ENCODE data around the gene SLC25A21.

SLC25A21 gene

GRCh38 chr14:36757734-36758601 is 414.4 kb downstream of the SLC25A21 start:
- no peak for DNase-seq (ENCODE audit: low read depth)

- DNase-seq (ENCODE audit: low read depth) = no peak
Measured at GRCh38 chr14:36756226-36756625, 416.2 kb downstream of the SLC25A21 start.

GRCh38 chr14:36755756-36756155 is 416.6 kb downstream of the SLC25A21 start:
- DNase-seq (ENCODE audit: low read depth) = no peak

GRCh38 chr14:36751920-36752319 is 420.5 kb downstream of the SLC25A21 start:
- no peak for DNase-seq (ENCODE audit: low read depth)

- no peak for DNase-seq (ENCODE audit: low read depth)
Measured at GRCh38 chr14:36751106-36751505, 421.3 kb downstream of the SLC25A21 start.

- DNase-seq (ENCODE audit: low read depth) = no peak
Measured at GRCh38 chr14:36750244-36750643, 422.2 kb downstream of the SLC25A21 start.

- no peak for DNase-seq (ENCODE audit: low read depth)
Measured at GRCh38 chr14:36748610-36749213, 423.7 kb downstream of the SLC25A21 start.

- DNase-seq (ENCODE audit: low read depth) = no peak
Measured at GRCh38 chr14:36747411-36748184, 424.8 kb downstream of the SLC25A21 start.

- no peak for DNase-seq (ENCODE audit: low read depth)
Measured at GRCh38 chr14:36746872-36747271, 425.5 kb downstream of the SLC25A21 start.

- DNase-seq (ENCODE audit: low read depth) = no peak
Measured at GRCh38 chr14:36741858-36742257, 430.5 kb downstream of the SLC25A21 start.

- DNase-seq (ENCODE audit: low read depth) = no peak
Measured at GRCh38 chr14:36738269-36738668, 434.1 kb downstream of the SLC25A21 start.

GRCh38 chr14:36726128-36726527 is 446.3 kb downstream of the SLC25A21 start:
- no peak for DNase-seq (ENCODE audit: low read depth)

GRCh38 chr14:36724162-36724561 is 448.2 kb downstream of the SLC25A21 start:
- DNase-seq (ENCODE audit: low read depth) = no peak

- DNase-seq (ENCODE audit: low read depth) = no peak
Measured at GRCh38 chr14:36723530-36723929, 448.9 kb downstream of the SLC25A21 start.

GRCh38 chr14:36721877-36722276 is 450.5 kb downstream of the SLC25A21 start:
- no peak for DNase-seq (ENCODE audit: low read depth)

- DNase-seq (ENCODE audit: low read depth) = no peak
Measured at GRCh38 chr14:36720657-36721056, 451.7 kb downstream of the SLC25A21 start.

- no peak for DNase-seq (ENCODE audit: low read depth)
Measured at GRCh38 chr14:36719823-36720222, 452.6 kb downstream of the SLC25A21 start.

- no peak for DNase-seq (ENCODE audit: low read depth)
Measured at GRCh38 chr14:36718216-36718615, 454.2 kb downstream of the SLC25A21 start.

GRCh38 chr14:36717363-36717762 is 455.0 kb downstream of the SLC25A21 start:
- no peak for DNase-seq (ENCODE audit: low read depth)

GRCh38 chr14:36716614-36717184 is 455.7 kb downstream of the SLC25A21 start:
- DNase-seq (ENCODE audit: low read depth) = no peak

- DNase-seq (ENCODE audit: low read depth) = no peak
Measured at GRCh38 chr14:36713960-36714703, 458.3 kb downstream of the SLC25A21 start.

- DNase-seq (ENCODE audit: low read depth) = no peak
Measured at GRCh38 chr14:36707570-36707969, 464.8 kb downstream of the SLC25A21 start.

Data from fibroblast of the conjunctiva (primary cell).